Renal cortical epithelial cell (primary cell): Measurements from ENCODE around the gene CFAP221. TPM values are rescaled to one million over a fixed set of nuclear protein-coding genes. Genes with fewer than 3 reads are reported as not detected.

Experiments used
- DNase-seq: peaks from one replicate; pipeline ENCODE4 v3.0.0-alpha.2; 2011; ENCODE audit warnings: low read depth
- total RNA-seq: library from RNA; depleted of rRNA; stranded (reverse); fragments of >200 nt; gene quantifications from 2 replicates; pipeline ENCODE4 v1.2.3, GENCODE V29; 2014

CFAP221 gene
- 2.1 and 22.9 TPM in 2 replicates for total RNA-seq

DNA sequence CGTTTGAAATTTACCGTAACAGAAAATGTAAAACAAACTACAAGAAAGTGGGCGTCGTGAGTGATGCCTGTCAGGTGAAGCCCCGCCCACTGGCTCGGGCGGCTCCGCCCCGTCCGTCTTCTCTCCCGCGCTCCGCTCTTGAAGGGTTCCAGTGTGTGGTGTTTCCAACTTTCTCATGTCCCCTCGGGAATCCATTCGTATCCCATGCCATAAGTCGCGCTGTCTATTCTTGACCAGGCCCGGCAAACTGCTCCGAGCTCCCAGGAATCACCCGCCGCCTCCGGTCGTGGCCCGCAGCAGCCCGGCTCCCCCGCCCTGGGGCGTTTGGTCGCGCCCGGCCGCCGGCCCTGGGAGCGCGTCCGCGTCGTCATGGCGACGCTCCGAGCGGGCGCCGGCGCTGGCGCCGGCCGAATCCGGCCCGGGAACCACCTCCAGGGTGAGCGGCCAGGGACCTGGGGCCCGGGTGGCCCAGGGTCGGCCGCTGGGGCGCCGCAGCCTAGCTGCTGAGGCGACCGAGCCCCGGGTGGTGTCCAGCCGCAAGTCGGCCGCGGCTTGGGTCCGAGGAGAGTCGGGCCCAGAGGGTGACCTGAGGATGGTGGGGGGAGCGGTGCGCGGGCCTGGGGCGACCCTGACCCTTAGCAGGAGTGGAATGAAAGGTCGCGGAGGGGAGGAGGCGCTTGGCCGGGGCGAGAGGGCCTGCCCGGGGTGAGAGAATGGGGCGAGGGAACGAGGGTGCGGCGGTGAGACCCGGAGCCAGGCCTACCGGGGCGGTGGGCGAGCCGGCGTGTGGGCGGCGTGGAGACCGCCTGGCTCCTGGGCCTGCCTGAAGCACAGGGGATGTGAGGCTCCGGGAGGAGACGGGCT, at the start of gene CFAP221:
Gene CFAP221, plus strand, starts transcription at position 375 of the 864 bp plus-strand sequence. CDS start 1,683 bp downstream, outside the sequence.
- peak; percentile 72 for DNase-seq

- peak; percentile 28 for DNase-seq
Measured at GRCh38 chr2:119495948-119496347, 48.3 kb upstream of the CFAP221 start.

- no peak for DNase-seq
Measured at GRCh38 chr2:119496682-119497081, 47.6 kb upstream of the CFAP221 start.

- DNase-seq = no peak
Measured at GRCh38 chr2:119508756-119509155, 35.5 kb upstream of the CFAP221 start.

- no peak for DNase-seq
Measured at GRCh38 chr2:119511989-119512388, 32.3 kb upstream of the CFAP221 start.

GRCh38 chr2:119512946-119513345, 31.3 kb upstream of the CFAP221 start:
- no peak for DNase-seq

DNA sequence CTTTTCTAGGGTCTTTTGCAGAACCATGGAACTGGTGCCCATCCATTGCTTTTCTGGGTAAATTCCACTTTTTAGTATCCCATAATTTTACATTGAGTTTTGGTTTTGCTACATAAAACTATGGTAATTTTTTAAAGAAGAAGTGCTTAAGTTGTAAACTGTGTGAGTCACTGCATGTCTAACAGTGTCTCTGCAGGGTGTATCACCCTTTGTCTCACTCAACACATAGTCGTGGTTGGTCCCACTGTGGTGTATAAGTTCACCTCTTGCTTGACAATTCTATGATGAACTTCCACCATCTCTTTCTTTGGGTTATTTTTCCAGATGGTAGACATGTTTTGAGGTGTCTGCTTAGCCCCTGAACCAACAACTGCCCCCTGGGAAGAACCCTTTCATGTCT, 30.4 kb upstream of the CFAP221 start:
- peak; percentile 43 for DNase-seq

DNA sequence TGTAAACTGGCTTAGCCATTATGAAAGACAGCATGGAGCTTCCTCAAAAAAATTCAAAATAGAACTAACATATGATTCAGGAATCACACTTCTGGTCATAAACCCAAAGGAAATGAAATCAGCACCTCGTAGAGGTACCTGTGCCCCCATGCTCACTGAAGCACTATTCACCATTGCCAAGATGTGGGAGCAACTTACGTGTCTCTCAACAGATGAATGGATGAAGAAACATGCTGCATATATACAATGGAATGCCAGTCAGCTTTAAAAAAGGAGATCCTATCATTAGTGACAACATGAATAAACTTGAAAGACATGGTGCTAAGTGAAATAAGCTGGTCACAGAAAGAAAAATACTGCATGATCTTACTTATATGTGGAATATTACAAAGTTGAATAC, 28.1 kb upstream of the CFAP221 start:
- no peak for DNase-seq

DNA sequence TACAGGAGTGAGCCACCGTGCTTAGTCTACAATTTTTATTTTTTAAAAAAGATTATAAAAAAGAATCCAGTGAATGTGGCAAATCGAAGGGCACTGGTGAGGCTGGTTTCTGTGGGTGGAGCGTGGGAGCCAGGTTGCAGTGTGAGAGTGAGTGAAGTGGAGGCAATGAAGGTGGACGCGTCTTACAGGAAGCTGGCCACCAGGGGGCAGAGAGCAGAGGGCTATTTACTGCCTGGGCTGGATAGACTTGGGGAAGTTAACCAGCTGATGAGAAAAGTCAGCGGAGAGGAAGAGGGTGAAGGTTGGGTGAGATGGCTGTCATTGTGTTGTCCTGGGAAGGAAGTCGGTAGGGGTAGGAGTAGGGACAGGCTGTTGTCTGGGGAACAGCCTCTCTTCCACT, 26.8 kb upstream of the CFAP221 start:
- peak; percentile 50 for DNase-seq

GRCh38 chr2:119518401-119519056, 25.7 kb upstream of the CFAP221 start:
- DNase-seq = no peak

GRCh38 chr2:119519057-119519408, 25.2 kb upstream of the CFAP221 start:
- DNase-seq = no peak

DNA sequence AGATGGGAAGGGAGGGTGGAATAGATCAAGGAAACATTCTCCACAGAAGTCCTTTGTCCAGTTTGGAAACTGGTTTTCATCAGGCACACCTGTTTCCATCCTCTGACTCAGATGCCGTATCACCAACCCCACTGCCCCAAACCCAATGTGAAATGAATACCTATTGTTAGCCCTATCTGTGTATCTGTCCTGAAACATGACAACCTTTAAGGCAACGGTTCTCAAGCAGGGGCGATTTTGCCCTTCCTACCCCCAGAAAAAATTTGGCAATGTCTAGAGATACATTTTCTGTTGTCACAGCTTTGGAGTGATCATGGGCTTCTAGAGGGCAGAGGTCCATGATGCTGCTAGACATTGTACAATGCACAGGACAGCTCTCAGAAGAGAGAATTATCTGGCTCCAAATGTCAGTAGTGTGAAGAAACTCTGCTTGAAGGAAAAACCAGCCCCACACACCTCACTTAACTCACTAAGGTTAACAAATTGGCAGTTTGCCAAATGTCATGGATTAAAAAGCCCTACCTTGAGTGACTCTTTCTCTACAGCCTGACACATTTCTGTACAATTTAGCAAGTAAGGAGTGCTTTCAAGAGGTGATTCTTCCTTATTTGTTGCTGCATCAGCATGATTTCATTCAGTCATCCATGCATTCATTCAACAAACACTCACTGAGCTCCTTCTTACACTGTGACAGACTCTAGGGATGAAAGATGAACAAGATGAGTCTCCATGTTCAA, 23.4 kb upstream of the CFAP221 start:
- DNase-seq = peak; percentile 58

DNA sequence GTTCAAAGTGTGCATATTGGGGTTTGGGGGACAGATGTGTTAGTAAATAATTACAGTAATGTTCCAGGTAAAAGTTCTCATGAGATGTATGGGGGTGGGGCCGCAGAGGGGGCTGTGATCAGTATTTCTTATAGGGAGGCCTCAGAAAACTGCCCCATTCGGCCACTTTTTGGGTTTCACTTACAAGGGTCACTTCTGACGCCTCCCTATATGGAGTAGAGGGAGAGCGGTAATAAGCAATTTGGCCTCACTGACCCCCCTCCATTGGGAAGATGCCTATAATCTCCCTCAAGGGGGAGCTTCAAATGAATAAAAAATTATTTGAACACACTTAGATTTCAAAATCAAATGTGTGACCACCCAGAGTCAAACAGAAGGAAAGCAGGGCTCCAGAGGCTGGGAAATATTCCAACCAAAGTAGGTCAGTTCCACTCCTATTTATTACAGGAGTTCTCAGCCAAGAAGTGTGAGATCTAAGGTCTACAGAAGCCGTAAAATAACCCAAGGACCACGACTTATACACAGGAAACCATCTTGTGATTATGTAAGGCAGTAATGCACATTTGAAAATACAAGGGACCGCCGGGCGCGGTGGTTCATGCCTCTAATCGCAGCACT, 22.7 kb upstream of the CFAP221 start:
- DNase-seq = no peak

GRCh38 chr2:119522671-119523070, 21.6 kb upstream of the CFAP221 start:
- no peak for DNase-seq

- DNase-seq = no peak
Measured at GRCh38 chr2:119523383-119523951, 20.8 kb upstream of the CFAP221 start.

DNA sequence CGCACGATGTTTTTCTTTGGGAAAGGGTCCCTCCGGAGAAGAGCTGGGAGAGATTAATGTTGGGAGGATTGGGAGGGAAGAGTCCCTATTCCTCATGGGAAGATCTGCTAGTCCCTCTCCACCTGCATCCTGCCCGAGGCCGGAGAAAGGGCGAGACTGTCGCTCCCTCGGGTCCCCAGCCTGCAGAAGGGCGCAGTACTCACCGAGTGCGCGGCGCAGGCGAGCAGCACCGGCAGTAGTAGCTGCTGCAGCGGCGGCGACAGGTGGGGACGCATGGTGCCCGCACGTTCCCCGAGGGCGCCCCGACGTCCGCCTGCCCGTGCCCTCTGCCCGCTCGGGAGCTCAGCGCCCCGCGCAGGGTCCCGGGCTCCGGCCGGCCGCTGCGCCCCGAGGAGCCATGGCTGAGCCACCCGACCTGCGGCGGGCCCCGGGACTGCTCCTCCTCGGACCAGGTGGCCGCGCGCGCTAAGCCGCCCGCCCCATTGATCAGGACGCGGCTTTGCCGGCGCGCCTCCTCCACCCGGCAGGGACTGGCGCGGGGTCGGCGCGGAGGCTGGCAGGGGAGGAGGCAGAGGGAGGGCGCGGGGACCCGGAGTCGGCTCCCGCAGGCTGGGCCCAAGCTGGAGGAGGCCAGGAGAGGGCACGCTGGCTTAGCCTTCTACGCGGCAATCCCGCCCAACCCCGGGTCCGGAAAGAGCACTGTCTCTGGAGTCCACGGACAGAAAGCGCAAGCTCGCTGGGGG, 20.1 kb upstream of the CFAP221 start, which contains the start of gene SCTR:
Gene SCTR, minus strand, starts transcription at position 532 of the 743 bp plus-strand sequence. Its CDS starts 257 bp downstream, at position 275.
- no peak for DNase-seq

DNA sequence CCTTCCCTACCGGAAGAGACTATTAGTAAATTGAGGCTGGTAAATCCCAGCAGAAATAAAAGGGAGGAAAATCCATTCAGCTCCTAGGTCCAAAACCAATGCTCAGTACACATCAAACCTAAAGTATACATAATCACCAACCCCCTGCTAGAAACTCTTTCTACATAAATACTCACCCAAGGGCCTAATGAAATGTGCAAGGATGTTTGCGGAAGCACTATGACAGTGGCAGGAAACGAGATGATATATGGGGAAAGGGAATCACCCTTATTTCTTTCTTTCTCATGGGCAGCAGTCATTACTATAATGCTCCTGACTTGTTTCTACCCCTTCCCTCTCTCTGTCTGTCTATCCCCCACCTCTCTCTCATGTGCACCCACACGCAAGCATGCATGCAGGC, 18.6 kb upstream of the CFAP221 start:
- DNase-seq = no peak

DNA sequence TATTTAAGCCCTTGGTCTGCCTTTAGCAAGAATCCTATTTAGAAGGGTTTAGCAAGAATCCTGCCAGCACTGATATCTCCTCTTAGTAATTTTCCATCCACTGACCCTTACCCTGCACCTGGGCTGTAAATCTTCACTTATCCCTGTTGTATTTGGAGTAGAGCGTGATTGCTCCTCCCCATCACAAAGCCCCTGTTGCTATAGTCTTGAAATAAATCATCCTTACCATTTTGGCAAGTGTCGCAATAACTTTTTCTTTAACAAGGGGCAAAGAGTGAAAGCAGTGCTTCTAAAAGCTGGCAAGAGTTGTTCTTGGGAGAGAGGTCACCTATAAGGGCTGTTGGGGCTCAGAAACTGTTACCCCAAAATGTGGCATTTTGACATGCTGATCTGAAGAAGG, 16.2 kb upstream of the CFAP221 start:
- no peak for DNase-seq

DNA sequence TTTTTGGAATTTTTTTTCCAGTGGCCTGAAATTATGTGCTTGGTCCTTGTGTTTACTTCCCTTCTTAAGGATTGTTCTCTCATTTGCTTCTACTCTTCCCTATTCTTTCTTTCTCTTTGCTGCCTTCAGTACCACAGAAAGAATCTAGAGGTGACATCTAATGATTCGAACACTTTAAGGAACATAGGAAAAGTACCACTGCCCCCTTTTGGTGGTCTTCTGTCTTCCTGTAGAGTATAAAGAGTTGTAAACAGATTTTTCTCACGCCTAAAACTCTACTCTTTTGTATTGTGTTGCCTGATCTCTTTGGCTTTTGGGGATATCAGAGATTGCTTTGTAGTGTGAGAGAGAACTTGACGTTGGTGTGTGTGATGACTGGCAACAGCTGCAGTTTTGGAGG, 13.0 kb upstream of the CFAP221 start:
- DNase-seq = no peak

GRCh38 chr2:119533560-119533959, 10.7 kb upstream of the CFAP221 start:
- DNase-seq = no peak

DNA sequence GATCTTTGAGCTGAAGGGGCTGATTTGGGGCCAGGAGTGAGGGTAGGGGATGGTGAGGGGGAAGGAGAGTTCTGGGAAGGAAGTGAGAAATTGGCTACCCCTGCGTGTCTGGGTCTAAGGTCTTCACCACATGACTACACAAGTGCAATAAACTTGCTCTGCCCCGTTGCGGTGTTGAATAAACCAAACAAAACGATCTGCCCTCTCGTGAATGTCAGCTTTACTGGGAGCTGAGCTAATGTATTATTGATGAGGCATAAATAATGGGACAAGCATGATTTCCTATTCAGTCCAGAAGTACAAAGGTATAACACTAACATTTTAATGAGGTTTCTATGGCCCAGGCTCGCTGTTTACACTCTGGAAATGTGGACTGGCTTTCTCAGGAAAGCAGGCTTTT, 8.0 kb upstream of the CFAP221 start:
- DNase-seq = peak; percentile 89
